Breast epithelium (tissue), 4 donors: ENCODE measurements around the gene LTO1. TPM values are rescaled to one million over a fixed set of nuclear protein-coding genes. Genes with fewer than 3 reads are reported as not detected.

Experiments
- DNase-seq, 2 donors: peaks; one replicate each; pipeline ENCODE4 v3.0.0-alpha.2; 2019; ENCODE audit warnings: low spot score in 2 of 2
- H3K27ac ChIP-seq, 2 donors: fragments of 200-600 bp; sonication (generic) in 1 of 2; one replicate each; pipeline ENCODE4 v1.5.1; 2016 to 2019; ENCODE audit warnings: mild to moderate bottlenecking in 1 of 2
- H3K27me3 ChIP-seq, 2 donors: fragments of 200-600 bp; sonication (generic) in 1 of 2; one replicate each; pipeline versions ENCODE4 v1.5.1 to v1.6.0; 2017 to 2019; ENCODE audit warnings: control low read depth in 1 of 2, mild to moderate bottlenecking in 1 of 2
- H3K36me3 ChIP-seq: fragments of 200-600 bp; one replicate; pipeline ENCODE4 v1.5.1; 2019
- H3K4me1 ChIP-seq, 2 donors: fragments of 200-600 bp; sonication (generic); one replicate each; pipeline ENCODE4 v1.5.1; 2016 to 2019; ENCODE audit warnings: control low read depth in 1 of 2
- H3K4me3 ChIP-seq, 3 donors: fragments of 200-600 bp; sonication (generic); 1 replicate in 2 of 3; 2 replicates in 1 of 3; pipeline ENCODE4 v1.5.1; 2016 to 2019; ENCODE audit warnings: mild to moderate bottlenecking in 3 of 3, moderate library complexity in 2 of 3
- H3K9me3 ChIP-seq, 2 donors: fragments of 200-600 bp; sonication (generic) in 1 of 2; one replicate each; pipeline ENCODE4 v1.5.1; 2016 to 2019; ENCODE audit warnings: control low read depth in 1 of 2
- CTCF ChIP-seq, 3 donors: fragments of 450-650 bp; IDR thresholded peaks; one replicate each; pipeline ENCODE4 v1.5.1; 2016 to 2017; ENCODE audit warnings: antibody characterized with exemption in 3 of 3, mild to moderate bottlenecking in 3 of 3, moderate library complexity in 3 of 3
- POLR2A ChIP-seq: fragments of 450-650 bp; IDR thresholded peaks from one replicate; pipeline ENCODE4 v1.6.1; 2016; ENCODE audit warnings: antibody characterized with exemption, mild to moderate bottlenecking, moderate library complexity
- POLR2AphosphoS5 ChIP-seq, 3 donors: sonication (generic); formaldehyde crosslinking; IDR thresholded peaks; one replicate each; pipeline ENCODE4 v1.6.1; 2017; ENCODE audit warnings: antibody characterized with exemption in 3 of 3
- intact Hi-C: fragments of 100-400 bp; cut with DNase I; formaldehyde crosslinking; loops from one replicate; pipeline ENCODE4 v1.15.1; 2023; ENCODE audit warnings: low total_unique reads
- total RNA-seq, 3 donors: library from RNA; depleted of rRNA; stranded (reverse); fragments of >200 nt; gene quantifications; one replicate each; pipeline ENCODE4 v1.1.0, GENCODE V29; 2016

Gene LTO1
- total RNA-seq, 3 donors from 2014 or later: 14.1 to 25.5 (median 18.7) TPM

- intact Hi-C loops: loop anchor here (10.0 kb wide), 1 partner anchor 1910 kb away; no protein-coding TSS in a partner anchor
- Histone ChIP-seq H3K27me3 (peaks cover 0 to 14% of the 10 kb centered on the region in 2 donors), H3K27ac (no peak overlapping the region), H3K36me3 (no peaks in the 10 kb centered on the region), H3K9me3 (no peaks in the 10 kb centered on the region), H3K4me3 (no peak overlapping the region), H3K4me1 (peaks cover 3 to 28% of the 10 kb centered on the region in 2 donors)
- DNase-seq: no peak
- TF ChIP-seq CTCF (IDR thresholded peaks at IDR 0.05): no peak
- no peak for TF ChIP-seq POLR2AphosphoS5 (IDR thresholded peaks at IDR 0.05)
- TF ChIP-seq POLR2A: no peak
Measured at GRCh38 chr11:69635195-69635594, 40.0 kb downstream of the LTO1 start.

- Histone ChIP-seq H3K4me1 (peaks cover 3 to 27% of the 10 kb centered on the region in 2 donors), H3K27me3 (peaks cover 0 to 14% of the 10 kb centered on the region in 2 donors), H3K27ac (no peak overlapping the region), H3K36me3 (no peaks in the 10 kb centered on the region), H3K4me3 (no peak overlapping the region), H3K9me3 (no peaks in the 10 kb centered on the region)
- TF ChIP-seq POLR2A (no peak), CTCF (IDR thresholded peaks at IDR 0.05) (no peak), POLR2AphosphoS5 (IDR thresholded peaks at IDR 0.05) (no peak)
- intact Hi-C loops: loop anchor here (10.0 kb wide), 1 partner anchor 1910 kb away; no protein-coding TSS in a partner anchor
- no peak for DNase-seq
Measured at GRCh38 chr11:69634590-69634989, 40.6 kb downstream of the LTO1 start.

GRCh38 chr11:69634069-69634468 is 41.1 kb downstream of the LTO1 start:
- H3K36me3 ChIP-seq: no peaks in the 10 kb centered on the region
- peaks cover 0 to 14% of the 10 kb centered on the region in 2 donors for H3K27me3 ChIP-seq
- H3K9me3 ChIP-seq: no peaks in the 10 kb centered on the region
- H3K4me3 ChIP-seq: no peak overlapping the region
- intact Hi-C loops: loop anchor here (10.0 kb wide), 1 partner anchor 1909 kb away; no protein-coding TSS in a partner anchor
- no peak for DNase-seq
- TF ChIP-seq POLR2AphosphoS5 (IDR thresholded peaks at IDR 0.05) (no peak), POLR2A (no peak), CTCF (IDR thresholded peaks at IDR 0.05) (no peak)
- peaks cover 1 to 22% of the 10 kb centered on the region in 2 donors for H3K4me1 ChIP-seq
- no peak overlapping the region for H3K27ac ChIP-seq

- no peak overlapping the region for H3K4me3 ChIP-seq
- DNase-seq: no peak
- intact Hi-C loops: loop anchor here (10.0 kb wide), 1 partner anchor 1908 kb away; no protein-coding TSS in a partner anchor
- no peak overlapping the region for H3K27ac ChIP-seq
- H3K9me3 ChIP-seq: no peaks in the 10 kb centered on the region
- H3K4me1 ChIP-seq: peaks cover 0 to 13% of the 10 kb centered on the region in 2 donors
- TF ChIP-seq POLR2AphosphoS5 (IDR thresholded peaks at IDR 0.05): no peak
- TF ChIP-seq CTCF (IDR thresholded peaks at IDR 0.05): no peak
- no peak for TF ChIP-seq POLR2A
- H3K27me3 ChIP-seq: peaks cover 0 to 9% of the 10 kb centered on the region in 2 donors
- no peaks in the 10 kb centered on the region for H3K36me3 ChIP-seq
Measured at GRCh38 chr11:69632900-69633299, 42.3 kb downstream of the LTO1 start.

GRCh38 chr11:69630424-69630823 is 44.7 kb downstream of the LTO1 start:
- H3K4me1 ChIP-seq: no peaks in the 10 kb centered on the region
- H3K27me3 ChIP-seq: no peaks in the 10 kb centered on the region
- intact Hi-C loops: loop anchor here (10.0 kb wide), 1 partner anchor 1906 kb away; no protein-coding TSS in a partner anchor
- no peak for DNase-seq
- no peaks in the 10 kb centered on the region for H3K36me3 ChIP-seq
- H3K4me3 ChIP-seq: no peak overlapping the region
- H3K27ac ChIP-seq: no peak overlapping the region
- TF ChIP-seq CTCF (IDR thresholded peaks at IDR 0.05) (no peak), POLR2A (no peak), POLR2AphosphoS5 (IDR thresholded peaks at IDR 0.05) (no peak)
- H3K9me3 ChIP-seq: no peaks in the 10 kb centered on the region
